HT-29 (cell line): ENCODE results near the gene IGF1R. TPM values are rescaled to one million over a fixed set of nuclear protein-coding genes. Genes with fewer than 3 reads are reported as not detected.

Experiments used
- DNase-seq: peaks from one replicate; pipeline ENCODE4 v3.0.0-alpha.2; 2015; ENCODE audit warnings: low spot score
- total RNA-seq: library from RNA; depleted of rRNA; stranded (reverse); fragments of >200 nt; shearing (Covaris generic); gene quantifications from 2 replicates; pipeline ENCODE4 v1.2.3, GENCODE V29; 2014

Gene IGF1R
- total RNA-seq, 1 experiment from 2014 or later = 33.2 TPM

DNA sequence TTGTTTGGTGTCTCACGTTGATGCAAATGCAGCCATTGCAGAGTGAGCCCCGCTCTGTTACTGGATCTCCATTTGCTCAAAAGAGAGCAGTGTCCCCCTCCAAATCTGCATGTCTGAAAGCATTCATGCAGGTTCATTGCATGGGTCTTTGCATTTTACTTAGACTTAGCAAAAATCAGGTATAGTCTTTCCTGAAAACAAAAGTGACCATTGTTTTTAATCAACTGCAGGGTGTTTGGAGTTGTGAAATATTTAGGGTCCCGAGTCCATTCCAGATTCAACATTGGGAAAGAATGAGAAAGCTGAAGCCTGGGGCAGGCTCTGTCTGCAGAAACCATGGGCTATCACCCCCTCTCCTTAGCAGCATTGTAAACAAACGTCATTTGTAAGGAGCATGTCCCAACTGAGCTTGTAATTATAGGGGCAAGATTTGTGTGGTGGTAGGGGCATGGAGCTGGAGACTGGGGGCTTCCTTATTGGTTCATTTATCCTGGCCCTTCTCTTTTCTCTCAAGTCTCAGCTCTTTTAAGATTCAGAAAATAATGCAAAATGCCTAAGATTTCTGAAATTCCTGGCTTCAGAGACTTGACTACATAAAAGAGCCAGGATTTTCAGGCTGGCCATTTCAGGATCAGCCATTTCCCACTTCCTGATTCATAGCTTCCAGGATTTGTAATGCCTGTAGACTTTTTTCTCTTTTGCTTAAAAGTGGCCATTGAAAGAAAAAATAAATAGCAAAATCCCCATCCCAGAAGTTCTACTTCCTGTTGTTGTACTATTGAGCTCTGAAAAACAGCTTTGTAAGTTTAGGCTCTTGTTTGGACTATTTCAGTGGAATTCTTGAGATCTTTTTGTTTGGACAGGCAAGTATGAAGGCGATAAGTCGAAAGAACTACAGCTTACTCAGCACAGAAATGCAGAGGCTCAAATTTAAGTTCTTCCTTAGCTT is 23.0 kb downstream of the IGF1R start:
- no peak for DNase-seq

DNA sequence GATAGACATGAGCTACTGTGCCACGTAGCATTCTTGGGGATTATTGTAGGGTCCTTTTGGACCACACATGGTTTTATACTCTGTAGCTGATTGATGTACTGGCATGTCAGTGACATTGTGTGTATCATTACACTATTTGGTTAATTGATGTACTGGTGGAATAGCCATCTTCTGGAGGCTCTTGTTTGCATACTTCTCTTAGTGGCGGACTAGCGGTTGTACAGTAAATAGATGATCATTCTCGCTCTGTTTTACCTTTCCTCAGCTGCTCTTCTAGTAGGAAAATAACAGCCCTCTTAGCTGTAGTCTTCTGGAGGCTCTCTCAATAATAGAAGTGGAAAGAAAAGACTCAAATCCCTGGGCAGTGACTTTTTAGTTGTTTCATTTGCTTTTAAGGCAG is 24.8 kb downstream of the IGF1R start:
- DNase-seq = no peak

- no peak for DNase-seq
These were observed 26.0 kb downstream of the IGF1R start for GRCh38 chr15:98674336-98674735.

DNA sequence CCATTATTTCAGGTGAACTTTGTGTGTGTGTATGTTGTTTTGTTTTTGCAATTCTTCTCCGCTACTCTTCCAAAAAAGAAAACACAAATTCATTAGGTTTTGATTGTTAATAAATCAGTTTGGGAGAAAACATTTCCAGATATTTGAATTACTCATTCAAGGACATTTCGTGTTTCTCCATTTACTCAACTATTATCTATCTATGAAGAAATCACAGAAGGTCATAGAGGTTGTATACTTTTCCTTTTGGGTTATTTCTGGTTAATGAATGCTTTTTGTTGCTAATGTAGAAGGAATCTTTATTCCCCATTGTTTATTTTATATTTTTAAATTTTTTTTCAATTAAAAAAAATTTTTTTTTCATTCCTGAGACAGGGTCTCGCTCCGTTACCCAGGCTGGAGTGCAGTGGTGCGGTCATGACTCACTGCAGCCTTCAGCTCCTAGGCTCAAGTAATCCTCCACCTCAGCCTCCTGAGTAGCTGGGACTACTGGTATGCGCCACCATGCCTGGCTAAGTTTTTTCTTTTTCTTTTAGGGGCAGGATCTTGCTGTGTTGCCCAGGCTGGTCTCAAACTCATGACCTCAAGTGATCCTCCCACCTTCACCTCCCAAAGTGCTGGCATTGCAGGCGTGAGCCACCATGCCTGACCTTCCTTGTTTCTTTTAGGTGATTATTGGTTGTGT is 28.4 kb downstream of the IGF1R start:
- DNase-seq = no peak

DNA sequence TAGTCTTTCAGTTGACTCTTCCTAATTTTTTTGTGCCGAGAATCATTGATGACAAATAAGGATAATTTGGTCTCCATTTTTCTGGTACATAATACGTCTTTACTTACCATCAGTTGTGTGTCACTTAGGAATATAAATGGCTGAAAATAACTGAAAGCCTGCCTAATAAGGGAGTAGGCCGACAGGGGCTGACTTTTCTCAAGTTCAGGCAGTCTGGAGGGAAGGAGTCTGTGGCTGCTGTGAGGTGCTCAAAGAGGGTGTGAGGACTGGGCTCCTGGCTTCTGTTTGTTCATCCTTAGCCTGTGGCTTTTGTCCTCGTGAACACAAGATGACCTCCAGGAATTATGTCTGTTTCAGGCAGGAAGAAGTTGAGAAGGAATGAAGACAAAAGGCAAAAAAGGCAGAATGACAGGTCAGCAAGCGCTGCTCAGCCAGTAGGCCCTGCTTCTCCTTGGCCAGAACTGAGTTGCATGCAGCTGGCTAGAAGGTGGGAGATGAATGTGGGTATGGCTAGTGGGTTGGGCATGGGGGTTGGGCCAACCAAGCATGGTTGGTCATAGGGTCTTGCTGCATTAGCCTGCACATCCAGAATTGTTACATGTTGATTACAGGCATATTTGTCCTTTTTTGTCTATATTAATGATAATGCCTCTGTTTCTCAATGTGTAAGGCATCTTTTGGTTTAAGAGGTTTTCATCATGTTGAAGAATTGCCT is 29.2 kb downstream of the IGF1R start:
- DNase-seq = no peak

- no peak for DNase-seq
These were observed 30.1 kb downstream of the IGF1R start for GRCh38 chr15:98678484-98678883.

GRCh38 chr15:98681061-98681460 is 32.7 kb downstream of the IGF1R start:
- no peak for DNase-seq

DNA sequence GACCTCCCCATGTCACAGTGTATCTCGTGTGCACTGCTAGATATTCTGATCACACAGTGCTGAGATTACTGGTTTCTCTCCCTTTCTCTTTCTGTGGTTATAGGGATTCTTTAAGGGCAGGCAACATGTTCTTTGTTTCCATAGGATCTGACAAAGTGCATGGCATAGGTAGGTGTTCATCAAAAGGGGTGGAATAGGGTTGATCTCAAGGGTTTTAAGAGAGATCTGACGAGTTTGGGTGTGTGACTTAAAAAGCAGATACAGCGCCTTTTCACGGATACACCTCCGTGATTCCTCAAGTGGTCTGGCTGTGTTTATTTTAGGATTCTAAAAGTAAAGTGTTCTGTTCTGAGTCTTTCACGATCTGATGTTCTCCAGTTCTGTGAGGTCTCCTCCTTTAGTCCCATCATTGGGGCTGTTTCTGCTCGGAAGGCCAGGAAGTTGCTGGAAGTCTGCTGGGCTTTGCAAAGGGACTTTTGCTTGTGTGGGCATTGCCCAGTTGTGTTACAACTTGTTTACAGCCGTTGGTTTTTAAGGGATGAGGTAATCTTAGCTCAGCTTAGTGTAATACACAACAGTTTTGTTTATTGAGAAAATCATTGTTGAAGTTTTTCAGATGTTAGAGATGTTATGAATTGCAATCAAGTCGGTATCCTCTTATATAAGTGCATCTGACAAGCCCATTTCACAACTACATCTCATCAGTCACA is 34.8 kb downstream of the IGF1R start:
- DNase-seq = no peak

DNA sequence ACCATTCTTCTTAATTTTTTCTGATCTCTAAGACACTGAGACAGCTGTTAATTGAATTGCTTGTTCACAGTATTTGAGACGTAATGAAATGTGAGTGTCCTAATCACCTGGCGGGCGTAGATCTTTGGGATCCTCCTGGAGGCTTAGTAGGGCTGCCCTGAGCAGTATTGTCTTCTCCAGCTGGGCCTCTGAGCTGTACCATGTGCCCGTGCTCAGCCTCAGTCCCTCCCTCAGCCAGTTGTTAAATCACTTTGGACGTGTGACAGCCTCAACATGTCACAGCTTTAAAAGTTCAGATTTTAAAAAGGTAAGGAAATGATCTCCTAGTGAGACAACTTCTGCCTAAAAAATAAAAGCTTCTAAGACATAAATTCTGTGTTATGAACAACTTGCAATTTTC is 35.5 kb downstream of the IGF1R start:
- no peak for DNase-seq

DNA sequence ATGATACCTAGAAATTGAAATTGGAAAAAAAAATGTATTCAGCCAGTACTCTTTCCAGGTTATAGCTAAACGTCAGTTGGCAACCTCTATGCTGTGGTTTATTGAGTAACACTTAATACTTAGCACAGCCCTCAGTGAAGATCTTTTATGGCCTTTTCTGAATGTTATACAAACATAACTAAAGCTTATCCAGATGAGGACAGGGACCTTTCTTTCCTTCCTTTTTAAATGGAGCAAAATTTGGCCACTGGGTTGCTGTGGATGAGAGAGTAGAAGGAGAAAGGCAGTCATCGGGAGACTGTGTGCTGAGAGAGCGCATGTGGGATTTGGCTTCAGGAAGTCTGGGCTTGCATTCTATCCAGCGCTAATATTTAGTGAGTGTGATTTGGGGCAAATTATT is 36.1 kb downstream of the IGF1R start:
- DNase-seq = no peak

DNA sequence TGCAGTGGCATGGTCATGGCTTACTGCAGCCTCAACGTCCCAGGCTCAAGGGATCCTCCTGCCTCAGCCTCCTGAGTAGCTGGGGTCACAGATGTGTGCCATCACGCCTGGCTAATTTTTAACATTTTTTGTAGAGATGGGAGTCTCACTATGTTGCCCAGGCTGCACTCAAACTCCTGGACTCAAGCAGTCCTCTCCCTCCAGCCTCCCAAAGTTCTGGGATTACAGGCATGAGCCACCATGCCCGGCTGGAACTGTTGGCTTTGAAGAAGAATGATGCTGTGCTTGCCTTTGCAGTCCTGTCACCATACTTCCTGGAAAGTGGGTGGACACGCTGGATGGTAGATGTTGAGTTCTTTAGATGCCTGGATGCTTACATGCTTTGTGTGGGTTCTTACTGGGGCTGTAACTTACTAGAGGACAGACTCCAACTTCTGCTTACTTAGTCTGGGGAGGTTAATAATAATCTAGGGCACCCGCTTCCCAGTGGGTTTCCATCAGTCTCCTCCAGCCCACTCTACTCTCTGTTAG is 36.7 kb downstream of the IGF1R start:
- no peak for DNase-seq

- DNase-seq = no peak
These were observed 38.6 kb downstream of the IGF1R start for GRCh38 chr15:98686983-98687382.

DNA sequence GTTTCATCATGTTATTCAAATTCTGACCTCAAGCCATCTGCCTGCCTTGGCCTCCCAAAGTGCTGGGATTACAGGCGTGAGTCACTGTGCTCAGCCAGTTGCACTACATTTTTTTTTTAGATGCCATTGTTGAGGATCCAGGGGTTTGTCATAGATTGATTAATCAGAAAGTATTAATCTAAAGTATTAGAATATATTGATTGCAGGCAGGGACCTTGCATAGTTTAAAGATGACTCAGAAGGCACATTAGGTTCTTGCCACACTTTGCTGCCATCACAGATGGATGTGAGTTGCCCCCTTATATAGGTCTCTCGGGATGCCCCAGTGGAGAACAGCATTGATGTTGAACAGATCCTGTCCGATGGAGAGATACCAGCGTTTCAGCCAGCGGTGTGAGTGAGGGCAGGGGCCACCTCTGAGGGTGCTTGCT is 41.1 kb downstream of the IGF1R start:
- DNase-seq = no peak

GRCh38 chr15:98690272-98690950 is 42.1 kb downstream of the IGF1R start:
- no peak for DNase-seq

- no peak for DNase-seq
These were observed 43.9 kb downstream of the IGF1R start for GRCh38 chr15:98692213-98692612.

DNA sequence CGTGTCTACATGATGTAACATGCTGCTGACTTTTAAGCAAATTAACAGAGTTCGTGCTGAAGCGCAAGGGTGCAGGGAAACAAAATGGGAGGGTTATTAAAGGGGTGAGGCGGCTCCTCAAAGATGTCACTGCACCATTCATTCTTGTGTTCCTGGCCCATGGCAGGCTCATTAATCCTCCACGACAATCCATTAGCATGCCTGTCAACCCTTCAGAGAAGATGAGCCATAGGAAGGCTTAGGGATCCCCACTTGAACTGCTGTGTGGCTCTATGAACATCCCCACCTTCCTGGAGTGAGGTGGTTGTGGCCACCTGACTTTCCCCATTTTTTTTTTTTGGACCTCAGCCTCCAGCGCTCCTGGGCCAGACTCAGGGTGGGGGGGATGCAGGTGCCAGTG is 45.8 kb downstream of the IGF1R start:
- no peak for DNase-seq

DNA sequence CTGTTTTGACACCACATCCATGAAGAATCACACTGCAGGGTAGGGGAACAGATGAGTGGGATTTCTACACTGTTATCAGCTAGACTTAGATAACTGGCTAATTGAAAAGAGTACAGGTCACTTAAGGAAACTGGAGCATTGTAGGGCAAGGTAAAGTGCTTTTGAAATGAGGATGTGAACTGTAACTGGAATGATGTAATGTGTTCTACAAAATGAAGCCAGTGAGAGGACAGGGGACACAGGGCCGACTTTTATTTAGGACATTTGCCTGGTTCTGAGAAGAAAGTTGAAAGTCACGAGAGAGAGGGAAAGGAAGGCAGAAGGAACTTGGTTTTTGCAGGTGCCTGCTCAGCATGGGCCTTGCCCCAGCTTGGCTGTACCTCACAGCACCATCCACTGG is 50.5 kb downstream of the IGF1R start:
- no peak for DNase-seq

DNA sequence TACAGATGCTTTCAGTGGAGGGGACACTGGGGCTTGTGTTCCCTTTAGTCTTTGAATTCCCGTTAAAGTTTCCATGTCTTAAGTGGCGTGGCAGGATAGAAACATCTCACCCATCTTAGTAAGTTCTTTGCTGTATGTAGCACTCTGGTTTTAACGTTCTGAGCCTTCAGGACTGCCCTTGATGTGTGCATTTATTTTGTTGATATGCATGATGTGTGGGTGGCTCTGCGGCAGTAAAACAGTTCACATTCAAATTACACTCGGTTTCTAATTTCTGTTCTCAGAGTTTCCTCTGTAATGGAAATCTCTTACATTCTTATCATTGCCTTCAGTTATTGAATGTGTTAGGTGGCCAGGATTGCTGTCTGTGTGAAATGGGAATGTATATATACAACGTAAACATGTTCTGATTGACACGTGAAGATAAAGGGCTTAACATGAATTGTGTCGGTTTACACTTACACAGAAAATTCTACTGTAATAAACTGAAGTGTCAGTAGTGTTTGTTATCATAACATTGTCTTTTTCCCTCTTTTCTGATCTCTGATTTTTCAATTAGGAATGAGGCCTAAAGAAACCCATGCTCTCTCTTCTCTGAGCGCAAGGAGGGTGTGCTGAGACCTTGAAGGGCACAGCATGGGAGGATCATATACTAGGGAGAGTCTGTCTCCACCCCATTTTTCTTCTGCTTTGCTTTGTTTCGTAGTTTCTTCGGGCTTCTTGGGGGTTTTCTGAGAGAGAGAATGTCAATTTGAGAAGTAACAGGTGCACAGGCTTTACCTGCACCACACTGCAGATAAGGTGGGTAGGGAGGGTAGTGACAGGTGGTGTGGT is 51.5 kb downstream of the IGF1R start:
- DNase-seq = no peak

DNA sequence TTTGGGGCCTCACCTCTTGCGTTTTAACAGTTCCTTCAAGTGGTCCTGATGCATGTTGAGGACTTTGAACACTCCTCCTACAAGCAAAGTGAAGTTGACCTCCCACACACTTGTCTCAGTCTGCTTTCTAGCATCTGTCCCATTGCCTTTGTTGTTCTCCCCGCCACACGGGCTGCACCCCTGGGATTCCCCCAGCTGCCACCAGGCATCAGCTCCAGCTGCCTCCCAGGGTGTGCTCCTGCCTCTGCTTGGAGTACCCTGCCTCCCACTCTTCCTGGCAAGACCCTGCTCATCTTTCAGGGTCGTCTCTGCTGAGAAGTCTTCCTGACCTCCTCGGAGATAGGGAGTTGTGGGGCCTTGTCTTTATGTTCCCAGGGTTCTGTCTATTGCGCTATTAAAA is 52.2 kb downstream of the IGF1R start:
- DNase-seq = no peak

GRCh38 chr15:98703126-98703685 is 54.9 kb downstream of the IGF1R start:
- DNase-seq = no peak
